CD4-positive, CD25-positive, alpha-beta regulatory T cell (primary cell): ENCODE data around the gene ZNF684. TPM values are rescaled to one million over a fixed set of nuclear protein-coding genes. Genes with fewer than 3 reads are reported as not detected.

ENCODE experiments used
- ATAC-seq, 2 donors: fragments of 150-1000 bp; cut with Tn5 transposase; one replicate each; pipeline ENCODE4 v1.10.0; 2021; ENCODE audit warnings: low read depth in 2 of 2, moderate number of reproducible peaks in 2 of 2, moderate library complexity in 1 of 2
- DNase-seq, 3 donors: peaks; one replicate each; pipeline versions ENCODE4 v3.0.0 to v3.0.0-alpha.2; 2012 to 2022; ENCODE audit warnings: mixed read lengths in 1 of 3
- H3K27ac ChIP-seq: one replicate; pipeline ENCODE4 v1.7.0; 2013; ENCODE audit warnings: mild to moderate bottlenecking, low read length; ENCODE audit not compliant: insufficient read depth, poor library complexity, severe bottlenecking
- H3K27me3 ChIP-seq: one replicate; pipeline ENCODE4 v1.7.0; 2013; ENCODE audit warnings: low read length; ENCODE audit not compliant: control insufficient read depth, insufficient read depth
- H3K36me3 ChIP-seq: one replicate; pipeline ENCODE4 v1.7.0; 2013; ENCODE audit warnings: mild to moderate bottlenecking, low read length, moderate library complexity; ENCODE audit not compliant: control insufficient read depth, insufficient read depth
- H3K4me1 ChIP-seq: 2 replicates; pipeline ENCODE4 v1.7.0; 2013; ENCODE audit warnings: mild to moderate bottlenecking, low read length; ENCODE audit not compliant: insufficient read depth, control insufficient read depth, poor library complexity, severe bottlenecking
- H3K4me3 ChIP-seq: one replicate; pipeline ENCODE4 v1.7.0; 2013; ENCODE audit warnings: low read depth, mild to moderate bottlenecking, low read length, moderate library complexity
- H3K9me3 ChIP-seq, 2 experiments: 1 replicate in 1 of 2; 2 replicates in 1 of 2; pipeline ENCODE4 v1.7.0; 2013; ENCODE audit warnings: low read length in 2 of 2, mild to moderate bottlenecking in 1 of 2, moderate library complexity in 1 of 2; ENCODE audit not compliant: control insufficient read depth in 2 of 2
- H3K27ac Mint-ChIP-seq, 3 donors: one replicate each; pipeline ENCODE4 v1.8.0; 2020 to 2022; ENCODE audit warnings: mild to moderate bottlenecking in 3 of 3, mixed read lengths in 3 of 3, moderate library complexity in 2 of 3
- H3K27me3 Mint-ChIP-seq: one replicate; pipeline ENCODE4 v1.8.0; 2022; ENCODE audit warnings: mild to moderate bottlenecking, mixed read lengths
- H3K36me3 Mint-ChIP-seq: one replicate; pipeline ENCODE4 v1.8.0; 2020; ENCODE audit warnings: mixed read lengths
- H3K4me1 Mint-ChIP-seq, 4 donors: one replicate each; pipeline ENCODE4 v1.8.0; 2020 to 2022; ENCODE audit warnings: mixed read lengths in 4 of 4, mild to moderate bottlenecking in 1 of 4
- H3K4me3 Mint-ChIP-seq, 4 donors: one replicate each; pipeline ENCODE4 v1.8.0; 2020 to 2022; ENCODE audit warnings: mild to moderate bottlenecking in 4 of 4, mixed read lengths in 4 of 4, moderate library complexity in 3 of 4
- H3K9me3 Mint-ChIP-seq, 7 donors: one replicate each; pipeline ENCODE4 v1.8.0; 2020 to 2022; ENCODE audit warnings: mixed read lengths in 7 of 7, mild to moderate bottlenecking in 3 of 7, moderate library complexity in 2 of 7
- polyA plus RNA-seq, 4 donors: library from polyadenylated mRNA; unstranded; fragments of 300-500 nt; fragmentation: Illumina TruSeq; gene quantifications; one replicate each; pipeline ENCODE4 v1.2.3, GENCODE V29; 2021
- total RNA-seq: library from RNA; stranded (reverse); gene quantifications from one replicate; pipeline ENCODE4 v1.2.3, GENCODE V29; 2022

The ZNF684 gene
- total and polyA plus RNA-seq, 5 donors from 2014 or later = 5.3 to 6.0 (median 5.7) TPM

DNA sequence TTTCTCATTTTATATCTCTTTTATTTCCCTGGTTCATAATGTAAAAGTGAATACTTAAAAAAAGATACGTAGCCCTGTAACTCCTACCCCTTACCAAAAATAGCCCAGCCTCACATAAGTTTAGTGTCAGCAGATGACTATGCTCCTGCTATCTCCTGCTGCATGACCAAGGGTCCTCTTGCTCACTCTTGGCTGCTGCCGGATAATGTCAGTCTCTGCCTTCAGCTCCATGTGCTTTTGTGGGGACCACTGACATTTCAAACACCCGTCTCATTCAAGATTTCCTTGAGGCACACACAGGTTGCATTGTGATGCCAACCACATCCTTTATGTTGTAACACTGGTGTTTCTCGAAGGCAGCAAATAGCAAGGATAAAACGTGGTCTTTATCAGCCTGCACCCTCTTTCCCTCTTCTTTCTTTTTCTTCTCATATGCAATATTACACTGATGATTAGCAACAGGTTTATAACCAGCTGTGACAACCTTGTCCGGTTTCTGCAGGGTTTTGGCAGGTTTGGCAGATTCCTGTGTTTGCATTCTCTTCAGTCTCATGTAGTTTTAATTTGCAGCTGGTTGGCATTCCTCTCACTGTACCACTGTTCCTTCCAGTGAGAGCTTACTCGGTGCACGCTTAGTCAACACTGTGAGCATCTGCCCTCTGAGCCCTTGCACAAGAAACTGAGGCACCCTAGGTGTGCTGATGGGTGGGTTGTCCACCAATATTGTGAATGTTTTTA is 62.2 kb downstream of the ZNF684 start:
- Mint-ChIP-seq H3K9me3 (peaks cover 0 to 3% (median 0%) of the 10 kb centered on the region in 7 donors), H3K4me3 (no peak overlapping the region), H3K4me1 (peaks cover 3 to 6% (median 5%) of the 10 kb centered on the region in 4 donors), H3K36me3 (no peaks in the 10 kb centered on the region), H3K27ac (peak overlapping the region in 1 of 3 donors; percentile 17), H3K27me3 (peaks cover 35% of the 10 kb centered on the region)
- Histone ChIP-seq H3K36me3 (no peaks in the 10 kb centered on the region), H3K4me3 (no peak overlapping the region), H3K9me3 (no peaks in the 10 kb centered on the region), H3K27me3 (peaks cover 3% of the 10 kb centered on the region), H3K27ac (no peak overlapping the region), H3K4me1 (no peaks in the 10 kb centered on the region)
- peak in 1 of 3 donors; percentile 7 for DNase-seq
- no peak for ATAC-seq

DNA sequence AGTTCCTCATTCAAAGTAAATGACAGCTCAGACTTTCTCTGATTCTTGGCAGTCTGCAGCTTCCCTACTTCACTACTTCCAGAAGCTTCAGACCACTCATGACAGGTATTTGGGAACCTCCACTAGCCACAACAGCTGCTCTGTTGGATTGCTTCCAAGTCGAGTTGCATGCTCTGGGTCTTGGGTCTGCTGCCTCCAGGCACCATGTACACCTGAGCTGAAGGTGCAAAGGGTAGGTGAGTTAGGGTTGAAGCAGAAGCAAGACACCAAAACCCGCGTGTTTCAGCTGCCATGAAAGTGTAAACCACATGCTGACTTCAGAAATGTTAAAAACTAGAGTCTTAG is 62.7 kb downstream of the ZNF684 start:
- peaks cover 3% of the 10 kb centered on the region for H3K27me3 ChIP-seq
- H3K27me3 Mint-ChIP-seq = peaks cover 40% of the 10 kb centered on the region
- peaks cover 0 to 3% (median 0%) of the 10 kb centered on the region in 7 donors for H3K9me3 Mint-ChIP-seq
- H3K27ac ChIP-seq = no peak overlapping the region
- no peaks in the 10 kb centered on the region for H3K4me1 ChIP-seq
- H3K27ac Mint-ChIP-seq = no peak overlapping the region
- no peak overlapping the region for H3K4me3 ChIP-seq
- H3K36me3 Mint-ChIP-seq = no peaks in the 10 kb centered on the region
- H3K36me3 ChIP-seq = no peaks in the 10 kb centered on the region
- ATAC-seq (no peak), DNase-seq (no peak)
- H3K4me3 Mint-ChIP-seq = no peak overlapping the region
- H3K9me3 ChIP-seq = no peaks in the 10 kb centered on the region
- H3K4me1 Mint-ChIP-seq = peaks cover 3 to 6% (median 5%) of the 10 kb centered on the region in 4 donors

DNA sequence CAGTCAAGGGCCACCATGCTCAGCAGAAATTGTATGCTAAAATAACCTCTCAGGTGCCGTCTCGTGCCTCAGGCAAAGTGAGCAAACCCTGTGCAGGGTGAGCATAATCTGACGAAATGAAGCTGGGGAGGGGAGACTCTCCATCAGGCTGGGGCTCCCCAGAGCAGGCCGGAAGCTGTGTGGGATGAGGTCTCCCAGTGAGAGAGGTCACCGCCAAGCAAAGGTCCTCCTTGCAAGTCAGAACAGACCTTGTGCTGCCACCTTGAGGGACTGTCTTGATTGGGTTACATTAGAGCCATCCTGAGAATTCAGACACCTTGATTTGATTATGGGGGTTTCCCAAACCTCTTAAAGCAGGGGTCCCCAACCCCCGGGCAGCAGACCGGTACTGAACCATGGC is 64.2 kb downstream of the ZNF684 start:
- no peaks in the 10 kb centered on the region for H3K4me1 ChIP-seq
- H3K9me3 ChIP-seq = no peaks in the 10 kb centered on the region
- no peaks in the 10 kb centered on the region for H3K36me3 ChIP-seq
- ATAC-seq (no peak), DNase-seq (no peak)
- no peak overlapping the region for H3K4me3 Mint-ChIP-seq
- H3K27me3 ChIP-seq = peaks cover 3% of the 10 kb centered on the region
- peaks cover 50% of the 10 kb centered on the region for H3K27me3 Mint-ChIP-seq
- no peak overlapping the region for H3K4me3 ChIP-seq
- no peaks in the 10 kb centered on the region for H3K36me3 Mint-ChIP-seq
- no peak overlapping the region for H3K27ac ChIP-seq
- H3K4me1 Mint-ChIP-seq = peaks cover 3 to 6% (median 5%) of the 10 kb centered on the region in 4 donors
- peak overlapping the region in 1 of 3 donors; percentile 20 for H3K27ac Mint-ChIP-seq
- peaks cover 0 to 3% (median 0%) of the 10 kb centered on the region in 7 donors for H3K9me3 Mint-ChIP-seq

Other genes starting within 250 kb of the ZNF684 start
- gene COL9A2, start 214.4 kb upstream of the ZNF684 start, total RNA-seq = 2.9 TPM
- 1 to 10 TPM in 1 of 4 donors, under 1 TPM in 3; 0.26 to 1.5 (median 0.50) TPM for gene COL9A2, start 214.4 kb upstream of the ZNF684 start, polyA plus RNA-seq
- gene SMAP2, start 157.9 kb upstream of the ZNF684 start, total RNA-seq = 341 TPM
- 100 to 1,000 TPM; 297 to 472 (median 407) TPM for gene SMAP2, start 157.9 kb upstream of the ZNF684 start, polyA plus RNA-seq
- gene ZFP69B, start 81.2 kb upstream of the ZNF684 start, total RNA-seq = 2.1 TPM
- gene ZFP69B, start 81.2 kb upstream of the ZNF684 start, polyA plus RNA-seq = 1 to 10 TPM; 1.3 to 2.6 (median 1.8) TPM
- 3.3 TPM for gene ZFP69, start 54.3 kb upstream of the ZNF684 start, total RNA-seq
- 1 to 10 TPM; 3.7 to 6.9 (median 4.2) TPM for gene ZFP69, start 54.3 kb upstream of the ZNF684 start, polyA plus RNA-seq
- 7.2 TPM for gene EXO5, start 22.9 kb upstream of the ZNF684 start, total RNA-seq
- 1 to 10 TPM; 4.0 to 8.7 (median 7.7) TPM for gene EXO5, start 22.9 kb upstream of the ZNF684 start, polyA plus RNA-seq
- 3.8 TPM for gene RIMS3, start 134.0 kb downstream of the ZNF684 start, total RNA-seq
- gene RIMS3, start 134.0 kb downstream of the ZNF684 start, polyA plus RNA-seq = 1 to 10 TPM; 1.0 to 3.3 (median 1.6) TPM
- gene NFYC, start 160.1 kb downstream of the ZNF684 start, total RNA-seq = 61.1 TPM
- 10 to 100 TPM; 51.2 to 59.0 (median 56.1) TPM for gene NFYC, start 160.1 kb downstream of the ZNF684 start, polyA plus RNA-seq